Activated CD8-positive, alpha-beta memory T cell treated with anti-CD3 and anti-CD28 coated beads for 24 hours (primary cell): ENCODE results near the gene IGSF5.
"Not testable (repeated sequence)": the region's sequence is repeated elsewhere in the genome, so short reads cannot be mapped to it uniquely, and the experiment has no call there.

Experiments used
- DNase-seq: peaks from one replicate; pipeline ENCODE4 v3.0.0-alpha.2; 2020

Gene IGSF5

DNA sequence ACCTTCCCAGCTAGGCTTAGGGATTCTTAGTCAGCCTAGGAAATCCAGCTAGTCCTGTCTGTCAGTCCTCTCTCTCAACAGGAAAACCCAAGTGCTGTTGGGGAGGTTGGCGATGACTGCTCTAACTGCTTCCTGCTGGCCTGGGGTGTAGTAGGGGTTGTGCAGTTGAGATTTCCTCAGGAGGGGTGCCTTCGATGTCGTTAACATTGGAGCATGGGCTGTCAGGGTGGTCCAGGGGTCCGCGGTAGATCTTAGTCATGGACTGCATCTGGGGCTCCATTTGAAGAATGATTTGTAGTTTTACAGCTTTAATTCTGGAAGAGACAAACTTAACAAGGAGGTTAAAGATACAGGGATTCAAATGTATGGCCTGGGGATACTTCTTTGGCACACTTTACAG lies 5.5 kb upstream of the IGSF5 start:
- DNase-seq, result not testable (repeated sequence)

DNA sequence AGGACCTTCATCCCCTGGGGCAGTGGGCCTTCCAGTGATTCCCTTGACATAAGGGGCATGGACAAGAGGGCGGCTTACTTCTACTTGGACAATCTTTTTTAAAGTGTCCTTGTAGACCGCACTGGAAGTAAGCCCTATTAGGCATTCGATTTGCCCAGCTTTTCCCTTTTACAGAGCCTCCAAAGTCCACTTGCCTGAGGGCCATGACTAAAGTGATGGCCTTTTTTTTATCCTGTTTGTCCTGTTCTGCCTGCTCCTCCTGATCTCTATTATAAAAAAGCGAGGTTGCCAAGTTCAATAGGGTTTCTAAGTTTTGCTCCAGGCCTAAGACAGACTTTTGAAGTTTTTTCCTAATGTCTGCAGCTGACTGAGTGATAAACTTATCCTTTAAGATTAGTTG lies 2.4 kb upstream of the IGSF5 start:
- not testable (repeated sequence) for DNase-seq

DNA sequence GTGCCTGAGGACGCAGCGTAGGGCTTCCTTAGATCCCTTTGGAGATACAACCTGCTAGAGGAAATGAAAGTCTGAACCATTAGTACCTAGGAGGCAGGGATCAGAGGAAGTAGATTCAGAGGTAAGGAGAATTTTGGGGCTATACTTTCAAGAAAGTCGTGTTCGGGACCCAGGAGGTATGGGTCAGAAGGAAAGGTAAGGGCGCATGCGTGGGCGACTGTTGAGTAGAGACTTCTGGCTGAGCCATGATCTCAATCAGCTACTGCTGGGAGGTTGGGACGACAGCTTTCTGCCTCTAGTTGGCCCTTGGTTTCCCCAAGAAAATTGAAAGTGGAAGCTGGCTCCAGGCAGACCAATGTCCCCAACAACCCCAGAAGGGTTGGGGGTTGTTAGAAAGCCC lies 349 bp downstream of the IGSF5 start:
- not testable (repeated sequence) for DNase-seq

DNA sequence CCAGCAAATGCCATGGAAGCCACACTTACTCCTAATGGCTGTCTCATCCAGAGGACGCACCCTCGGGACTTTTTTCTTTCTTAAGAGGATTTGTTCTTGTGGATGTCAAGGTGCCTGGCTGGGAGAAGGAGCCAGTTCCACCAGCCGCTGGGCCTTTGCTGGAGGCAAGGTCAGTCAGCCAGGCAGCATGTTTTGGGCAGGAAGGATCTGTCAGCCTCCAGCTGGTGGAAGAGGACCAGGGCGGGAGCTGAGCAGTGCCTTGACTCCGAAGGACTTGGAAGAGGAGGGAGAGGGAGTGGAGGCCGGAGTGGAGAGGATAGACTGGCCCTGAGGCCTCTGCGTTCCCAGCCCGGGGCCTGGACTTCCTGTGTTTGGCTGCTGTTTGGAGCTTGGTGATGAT lies 5.7 kb downstream of the IGSF5 start:
- DNase-seq, result no peak

DNA sequence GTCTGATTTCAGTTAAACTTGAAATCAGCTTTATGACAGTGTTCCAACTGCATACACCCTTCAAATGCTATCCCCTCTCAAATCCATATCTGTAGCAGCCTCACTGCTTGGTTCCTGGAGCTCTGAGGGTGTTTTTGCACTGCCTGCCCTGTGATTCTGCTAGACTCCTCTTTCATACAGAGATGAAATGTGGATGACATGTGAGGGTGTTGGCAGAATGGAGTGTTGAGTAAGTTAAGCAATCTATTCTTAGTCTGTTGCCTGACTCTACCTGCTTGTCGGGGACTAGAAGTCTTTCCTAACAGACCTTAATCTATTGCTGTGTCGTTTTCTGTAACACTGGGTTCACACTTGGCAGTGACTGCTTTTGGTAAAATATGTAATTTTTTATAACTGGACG lies 9.8 kb downstream of the IGSF5 start:
- DNase-seq, result no peak

DNA sequence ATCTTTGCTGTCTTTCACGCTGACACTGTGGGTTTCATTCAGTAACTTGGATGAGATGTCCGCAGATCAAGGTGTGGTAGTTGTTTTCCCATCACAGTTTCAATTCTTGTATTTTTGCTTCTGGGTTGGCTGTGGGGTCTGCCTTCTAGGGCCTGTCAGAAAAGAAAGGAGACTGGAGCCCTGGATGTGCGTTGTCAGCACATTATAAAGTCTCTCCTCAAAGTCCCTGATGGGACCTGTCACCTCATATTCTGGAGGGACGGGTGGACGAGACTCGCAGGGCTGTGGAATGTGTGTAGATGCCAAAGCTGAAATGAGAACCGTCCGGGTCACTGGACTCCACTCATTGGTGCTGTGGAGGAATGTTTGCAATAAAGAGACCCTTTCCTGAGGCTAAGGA lies 11.3 kb downstream of the IGSF5 start:
- DNase-seq, result no peak

DNA sequence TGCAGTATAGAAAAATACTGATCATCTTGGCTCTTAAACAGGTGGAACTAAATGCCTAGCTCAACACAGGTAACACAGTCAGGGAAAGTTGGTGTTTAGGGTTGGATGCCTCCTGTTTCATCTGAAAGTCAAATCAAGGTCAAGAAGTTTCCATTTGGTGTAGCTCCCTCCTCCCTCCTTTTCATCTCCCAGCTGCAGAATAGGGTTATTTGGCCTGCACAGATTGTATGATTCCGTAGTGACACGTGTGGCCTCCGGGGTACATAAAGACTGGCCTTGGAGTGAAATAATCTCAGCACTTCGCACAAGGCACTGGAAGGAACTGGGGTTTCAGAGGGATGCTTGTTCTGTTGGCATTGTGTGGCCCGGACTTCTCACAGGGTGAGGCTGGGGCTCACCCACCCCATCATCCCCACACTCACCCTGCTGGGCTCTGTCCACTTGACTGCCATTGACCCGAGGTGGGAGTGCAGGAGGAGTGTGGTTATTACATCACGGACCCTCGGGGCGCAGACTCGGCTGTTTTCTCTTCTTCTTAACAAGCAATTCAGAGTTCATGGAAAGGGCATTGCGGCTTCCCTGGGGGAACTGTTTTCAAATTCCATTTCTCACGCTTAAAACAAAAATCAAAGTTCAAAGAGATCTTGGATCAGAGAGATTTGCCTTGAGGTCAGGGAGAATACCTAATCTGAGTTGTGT lies 18.4 kb downstream of the IGSF5 start:
- DNase-seq, result no peak

DNA sequence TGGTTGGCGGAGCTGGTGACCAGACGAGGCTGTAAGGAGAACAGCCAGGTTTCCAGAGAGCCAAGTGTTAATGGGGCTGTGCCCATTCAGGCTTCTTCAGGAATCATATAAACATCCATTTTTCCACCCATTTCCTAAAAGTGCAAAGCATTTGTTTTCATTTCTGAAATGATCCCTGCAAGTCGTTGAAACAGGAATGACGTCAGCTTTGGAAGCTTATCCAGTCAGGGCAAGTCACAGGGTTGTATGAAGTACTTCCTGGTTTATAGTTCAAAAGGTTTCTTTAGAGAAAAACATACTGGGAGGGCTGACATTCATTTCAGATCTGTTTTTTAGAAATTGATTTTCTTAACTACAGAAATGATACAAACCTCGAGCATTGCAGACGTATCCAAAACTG lies 29.2 kb downstream of the IGSF5 start:
- no peak for DNase-seq

DNA sequence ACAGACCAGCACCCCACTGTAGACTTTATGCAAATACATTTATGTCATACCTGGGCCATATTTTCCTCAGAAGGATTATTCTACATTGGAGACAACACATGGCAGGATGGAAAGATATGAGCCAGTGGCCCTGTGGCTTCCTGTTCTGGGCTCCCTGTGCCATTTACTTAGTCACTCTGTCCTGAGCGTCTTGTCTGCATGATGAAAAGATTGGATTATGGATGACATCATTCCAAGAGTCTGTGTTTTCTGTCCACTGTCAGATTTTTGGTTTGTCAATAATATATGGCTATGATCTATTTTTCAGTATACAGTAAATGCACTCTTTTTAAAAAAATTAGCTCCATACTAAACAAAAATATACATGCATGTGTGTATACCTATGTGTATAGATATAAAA lies 30.8 kb downstream of the IGSF5 start:
- DNase-seq, result no peak

DNA sequence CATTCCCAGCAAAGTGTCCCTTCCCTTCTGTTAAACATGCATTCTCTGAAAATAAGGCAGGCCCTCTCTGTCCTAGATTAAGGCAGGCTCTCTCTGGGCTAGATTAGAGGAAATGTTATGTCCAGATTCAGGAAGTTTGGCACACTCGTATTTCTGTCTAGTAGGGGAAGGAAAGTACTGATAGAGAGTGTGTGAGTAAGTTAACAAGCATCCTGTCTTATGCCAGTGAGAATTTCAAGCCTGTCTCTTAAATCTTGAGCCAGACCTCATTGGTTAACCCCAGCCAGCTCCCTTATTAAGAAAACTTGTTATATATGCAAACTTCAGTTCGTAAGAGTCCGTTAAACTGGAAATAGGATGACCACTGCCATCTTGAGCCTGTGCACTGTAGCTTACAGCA lies 31.6 kb downstream of the IGSF5 start:
- no peak for DNase-seq

DNA sequence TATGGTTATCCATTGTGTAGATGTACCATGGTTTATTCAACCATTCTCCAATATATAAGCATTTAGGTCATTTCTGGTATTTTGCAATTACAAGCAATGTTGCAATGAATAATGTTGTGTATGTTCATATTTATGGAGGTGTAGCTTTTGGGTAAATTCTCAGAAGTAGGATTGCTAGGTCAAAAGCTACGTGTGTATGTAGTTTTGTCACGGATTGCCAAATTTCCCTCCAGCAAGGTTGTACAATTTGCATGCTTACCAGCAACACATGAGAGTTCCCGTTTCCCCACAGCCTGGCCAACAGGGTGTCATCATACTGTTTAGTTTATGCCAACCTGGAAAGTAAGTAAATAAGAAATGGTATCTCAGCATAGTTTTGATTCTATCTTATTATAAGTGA lies 36.3 kb downstream of the IGSF5 start:
- no peak for DNase-seq

DNA sequence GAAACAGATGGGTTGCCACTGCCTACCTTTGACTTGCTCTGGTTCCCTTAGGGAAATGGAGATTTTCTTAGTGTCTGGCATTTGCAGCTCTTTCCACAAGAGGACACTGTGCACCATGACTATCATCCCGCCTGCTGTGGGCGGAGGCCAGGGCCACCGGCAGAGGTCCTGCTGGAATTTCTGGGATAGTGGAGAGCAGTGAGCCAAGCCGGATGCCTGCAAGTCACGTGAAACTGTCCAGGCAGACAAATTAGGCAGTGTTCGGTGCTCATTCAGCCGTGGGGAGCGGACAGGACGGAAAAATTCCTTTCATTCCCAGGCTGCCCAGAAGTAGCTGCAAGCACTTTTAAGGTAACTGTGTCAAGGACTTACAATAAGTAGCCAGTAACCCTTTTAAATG lies 43.4 kb downstream of the IGSF5 start:
- no peak for DNase-seq

DNA sequence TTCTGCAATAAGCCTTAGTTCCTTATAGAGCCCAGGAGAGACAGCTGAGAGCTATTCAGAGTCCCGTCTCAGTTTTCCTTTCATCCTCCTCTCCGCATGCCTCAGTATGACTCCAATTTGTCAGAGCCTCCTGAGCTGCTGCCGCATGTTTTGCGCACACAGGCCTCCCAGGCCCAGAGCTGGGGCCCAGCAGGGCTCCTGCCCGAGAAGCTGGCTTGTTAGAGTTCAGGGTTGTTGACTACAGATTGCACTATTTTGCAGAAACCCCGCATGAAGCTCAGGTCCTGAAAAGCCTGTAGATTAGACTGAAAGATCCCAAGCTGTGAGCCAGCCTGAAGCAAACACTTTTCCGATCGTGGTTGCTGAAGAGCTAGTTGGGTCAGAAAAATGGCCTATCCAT lies 51.5 kb downstream of the IGSF5 start:
- DNase-seq, result no peak

DNA sequence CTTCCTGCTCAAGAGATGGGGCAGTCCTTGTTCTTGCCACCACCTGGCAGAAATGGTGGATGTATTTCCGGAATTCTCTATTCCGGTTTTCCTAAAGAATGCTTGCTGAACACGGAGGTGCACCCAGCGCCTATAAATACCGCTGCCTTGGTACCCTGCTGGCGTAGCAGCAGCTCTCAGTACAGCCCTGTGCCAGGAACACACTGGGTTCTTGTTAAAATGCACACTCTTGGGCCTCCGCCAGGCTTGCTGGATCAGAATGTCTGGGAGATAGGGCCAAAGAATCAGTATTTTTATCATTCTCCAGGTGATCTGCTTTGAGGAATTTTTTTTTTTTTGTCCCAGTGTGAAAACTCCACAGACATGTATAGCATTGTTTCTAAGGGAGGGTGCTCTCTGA lies 54.2 kb downstream of the IGSF5 start:
- DNase-seq, result no peak

DNA sequence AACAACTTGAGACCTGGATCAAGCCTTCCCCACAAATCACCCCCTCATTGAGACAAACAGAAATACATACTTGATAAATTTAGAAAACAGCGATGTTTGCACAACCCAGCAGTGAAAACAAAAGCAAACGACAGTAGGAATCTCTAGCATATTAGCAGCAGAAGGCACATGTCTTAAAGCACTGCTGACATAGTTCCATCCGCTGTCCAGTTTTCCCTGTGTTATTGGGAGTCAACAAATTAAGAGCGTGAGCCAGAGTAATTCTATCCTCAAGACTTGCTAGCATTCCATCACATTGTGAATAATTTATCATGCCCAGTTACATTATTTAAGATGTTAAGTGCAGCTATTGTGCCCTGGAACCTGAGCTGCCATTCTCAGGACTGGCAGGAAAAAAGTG lies 55.3 kb downstream of the IGSF5 start:
- DNase-seq, result no peak

DNA sequence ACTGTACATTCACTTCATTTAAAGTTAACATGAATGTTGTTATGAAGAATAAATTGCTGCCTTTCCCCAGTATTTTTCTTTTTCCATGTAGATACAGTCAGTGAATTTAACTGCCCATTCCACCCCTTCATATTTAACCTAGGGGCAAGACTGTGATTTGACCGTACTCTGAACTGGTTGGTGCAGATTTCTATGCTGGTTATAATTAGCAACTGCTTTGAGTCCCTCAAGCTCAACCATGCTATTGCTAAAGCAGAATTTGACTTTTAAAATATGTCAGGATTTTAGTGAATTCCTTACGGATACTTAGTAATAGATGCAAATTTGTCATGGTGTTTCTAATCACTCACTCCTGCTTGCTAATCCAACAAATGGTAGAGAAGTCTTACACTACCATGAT lies 57.2 kb downstream of the IGSF5 start:
- no peak for DNase-seq

DNA sequence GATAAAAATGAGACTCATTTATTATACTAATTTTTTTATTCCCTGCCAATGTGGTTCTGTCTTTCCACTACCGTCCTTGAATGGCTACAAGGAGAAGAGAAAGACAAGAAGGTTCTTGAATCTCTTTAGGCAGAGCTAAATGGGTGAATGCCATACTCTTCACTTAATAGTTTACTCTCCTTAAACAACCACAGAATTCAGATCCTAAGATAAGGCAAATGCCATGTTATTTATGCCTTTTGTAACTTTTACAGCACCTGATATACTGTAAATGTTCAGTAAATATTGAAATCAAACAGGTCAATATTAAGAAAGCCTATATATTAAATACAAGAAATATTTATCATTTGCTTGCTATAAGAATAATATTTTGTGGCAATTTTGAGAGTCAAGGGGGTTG lies 58.4 kb downstream of the IGSF5 start:
- no peak for DNase-seq

DNA sequence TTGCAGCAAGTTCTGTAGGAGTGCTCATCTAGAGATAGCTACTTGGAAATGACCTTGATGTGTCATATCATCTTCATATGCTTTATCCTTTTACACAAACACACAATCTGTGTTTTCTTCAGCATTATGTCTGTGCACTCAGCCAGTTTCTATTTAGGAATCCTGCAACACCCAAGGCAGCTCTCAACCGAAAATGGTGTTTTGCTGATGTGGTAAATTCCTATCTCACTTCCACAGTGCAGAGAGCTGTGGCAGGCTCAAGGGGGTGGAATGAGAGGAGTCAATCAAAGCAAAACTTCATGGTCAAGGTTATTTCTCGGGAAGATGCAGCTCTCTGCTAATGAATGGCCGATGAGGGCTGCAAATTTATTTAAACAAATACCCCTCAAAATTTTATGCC lies 59.3 kb downstream of the IGSF5 start:
- DNase-seq, result no peak

DNA sequence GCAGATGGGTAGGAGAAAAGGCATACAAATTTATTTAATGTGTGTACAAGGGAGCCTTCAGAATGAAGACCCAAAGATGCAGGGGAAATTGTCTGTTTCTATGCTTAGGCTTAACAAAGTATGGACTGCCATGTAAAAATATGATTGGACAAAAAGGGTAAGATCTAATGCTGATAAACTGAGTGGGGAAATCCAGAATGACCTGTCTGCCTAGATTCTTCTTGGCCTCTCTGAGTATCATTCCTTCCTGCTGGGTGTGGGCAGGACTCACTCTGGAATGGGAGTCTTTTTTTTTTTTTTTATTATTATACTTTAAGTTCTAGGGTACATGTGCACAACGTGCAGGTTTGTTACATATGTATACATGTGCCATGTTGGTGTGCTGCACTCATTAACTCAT lies 61.0 kb downstream of the IGSF5 start:
- DNase-seq, result no peak

DNA sequence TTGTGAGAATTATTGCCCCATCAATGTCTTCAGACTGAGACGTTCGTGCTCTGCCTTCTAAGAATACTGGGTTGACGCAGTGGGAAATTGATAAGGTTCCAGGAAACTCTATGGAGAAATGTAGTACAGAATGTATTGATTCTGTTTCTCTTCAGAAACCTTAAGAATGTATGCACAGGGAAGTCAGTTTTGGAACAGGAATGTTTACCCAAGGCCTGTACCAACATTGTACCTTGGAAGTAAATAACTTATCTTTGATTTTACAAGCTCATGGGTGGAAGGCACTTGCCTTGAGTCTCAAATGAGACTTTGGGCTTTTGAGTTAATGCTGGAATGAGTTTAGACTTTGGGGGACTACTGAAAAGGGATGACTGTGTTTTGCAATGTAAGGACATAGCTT lies 62.8 kb downstream of the IGSF5 start:
- no peak for DNase-seq

DNA sequence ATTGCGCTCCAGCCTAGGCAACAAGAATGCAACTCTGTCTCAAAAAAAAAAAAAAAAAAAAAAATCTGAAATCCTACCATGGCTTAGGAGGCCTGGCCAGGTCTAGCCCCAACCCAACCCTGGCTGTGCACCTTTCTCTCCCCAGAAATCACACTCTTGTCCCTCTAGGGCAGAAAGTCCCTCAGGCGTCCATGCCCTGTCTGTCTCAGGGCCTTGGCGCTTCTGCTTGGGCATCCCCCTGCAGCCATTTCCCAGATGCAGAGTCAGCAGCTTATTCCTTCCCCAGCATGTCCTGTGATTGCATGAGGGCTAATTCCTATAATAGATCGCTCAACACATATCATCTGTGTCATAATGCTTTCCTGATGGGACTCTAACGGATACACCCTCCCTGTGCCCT lies 65.0 kb downstream of the IGSF5 start:
- DNase-seq, result no peak

DNA sequence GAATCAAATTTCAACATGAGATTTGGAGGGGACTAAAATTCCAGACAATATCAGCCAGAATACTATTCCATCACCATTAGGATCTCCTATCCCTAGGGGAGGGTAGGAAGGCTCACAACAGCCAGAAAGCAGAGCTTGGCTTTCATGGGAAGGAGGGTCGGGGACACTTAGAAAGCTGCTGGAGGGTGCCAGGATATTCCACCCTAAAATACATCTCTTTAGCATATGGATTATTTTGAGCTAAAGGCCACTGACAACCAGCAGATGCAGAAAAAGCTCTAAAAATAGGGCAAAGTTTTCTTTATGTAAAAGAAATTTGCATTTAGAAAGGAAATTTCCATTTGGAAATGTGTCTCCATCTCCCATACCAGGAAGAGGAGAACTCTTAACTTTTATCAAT lies 68.0 kb downstream of the IGSF5 start:
- DNase-seq, result no peak

DNA sequence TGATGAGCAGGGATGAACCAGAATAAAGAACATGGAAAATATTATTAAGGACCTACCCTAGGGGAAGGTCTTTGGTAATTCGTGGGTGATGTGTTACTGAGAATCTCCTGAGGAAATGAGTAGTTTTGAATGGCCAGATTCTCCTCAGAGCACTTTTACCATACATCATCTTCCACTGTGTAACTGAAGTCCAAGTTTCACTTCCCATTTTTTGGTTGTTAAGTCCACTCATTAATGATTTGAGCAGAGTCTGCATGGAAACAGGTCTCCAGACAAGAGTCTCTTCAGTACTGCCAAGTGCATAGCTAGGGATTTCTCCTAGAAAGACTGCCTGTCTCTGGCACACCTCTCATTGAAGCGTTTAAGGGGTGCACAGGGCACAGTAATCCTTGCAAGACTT lies 73.6 kb downstream of the IGSF5 start:
- DNase-seq, result no peak

DNA sequence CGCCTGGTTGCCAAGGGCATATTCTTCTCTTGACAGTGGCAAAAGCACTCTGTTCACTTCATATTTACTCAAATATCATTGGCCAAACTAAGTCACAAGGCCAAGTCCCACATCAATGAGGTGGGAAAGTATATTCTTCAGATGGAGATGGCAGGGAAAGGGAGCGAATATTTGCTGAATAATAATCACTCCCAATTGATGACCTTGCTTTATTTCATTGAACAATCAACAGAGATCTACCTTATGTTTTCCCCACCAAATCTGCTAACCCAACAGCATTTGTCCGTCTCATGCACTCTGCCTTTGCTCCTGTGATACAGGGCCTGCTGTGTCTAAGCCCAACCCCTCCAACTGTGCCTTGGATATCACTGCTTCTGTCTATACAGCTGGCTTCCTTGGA lies 77.1 kb downstream of the IGSF5 start:
- no peak for DNase-seq

DNA sequence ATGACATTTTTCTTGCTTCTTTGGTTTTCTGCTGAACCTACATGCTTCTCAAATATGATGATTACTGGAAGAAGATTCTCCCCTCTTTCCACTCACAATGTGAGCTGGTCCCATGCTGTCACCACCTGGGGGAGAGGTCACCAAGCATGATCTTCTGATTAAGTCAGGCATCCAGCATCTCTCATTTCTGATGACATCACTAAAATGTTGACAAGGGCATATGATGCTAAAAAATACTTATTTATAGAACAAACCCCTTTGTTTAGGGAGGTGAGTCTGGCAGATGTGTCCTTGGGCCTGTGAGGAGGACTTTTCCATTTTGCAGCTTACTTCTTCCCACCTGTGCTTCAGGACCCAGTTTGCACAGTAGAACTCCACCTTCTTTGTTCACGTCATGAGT lies 80.3 kb downstream of the IGSF5 start:
- no peak for DNase-seq

DNA sequence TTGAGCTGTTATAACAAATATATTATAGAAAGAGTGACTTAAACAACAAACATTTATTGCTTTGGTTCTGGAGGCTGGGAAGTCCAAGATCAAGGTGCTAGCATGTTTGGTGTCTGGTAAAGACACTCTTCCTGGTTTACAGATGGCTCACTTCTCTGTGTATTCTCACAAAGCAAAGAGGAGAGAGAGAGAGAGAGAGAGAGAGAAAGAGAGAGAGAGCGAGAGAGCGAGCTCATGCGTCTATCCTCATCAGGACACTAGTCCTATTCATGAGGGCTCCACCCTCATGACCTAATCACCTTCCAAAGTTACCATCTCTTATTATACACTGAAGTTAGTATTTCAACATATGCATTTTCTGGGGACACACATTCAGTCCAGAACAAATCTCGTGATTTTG lies 89.6 kb downstream of the IGSF5 start:
- DNase-seq, result no peak
